ENCODE results near the gene ABCA2. TPM values are rescaled to one million over a fixed set of nuclear protein-coding genes. Genes with fewer than 3 reads are reported as not detected.
A peak's percentile ranks its signal among the peaks of the same experiment; 100 is the strongest.

Gene ABCA2
- total and polyA plus RNA-seq, 9 of the 15 experiments (the other 6 are each of a cell fraction or from before 2014, with no cell fraction given): 0.69 to 16.3 (median 6.1) TPM; not detected in 2

DNA sequence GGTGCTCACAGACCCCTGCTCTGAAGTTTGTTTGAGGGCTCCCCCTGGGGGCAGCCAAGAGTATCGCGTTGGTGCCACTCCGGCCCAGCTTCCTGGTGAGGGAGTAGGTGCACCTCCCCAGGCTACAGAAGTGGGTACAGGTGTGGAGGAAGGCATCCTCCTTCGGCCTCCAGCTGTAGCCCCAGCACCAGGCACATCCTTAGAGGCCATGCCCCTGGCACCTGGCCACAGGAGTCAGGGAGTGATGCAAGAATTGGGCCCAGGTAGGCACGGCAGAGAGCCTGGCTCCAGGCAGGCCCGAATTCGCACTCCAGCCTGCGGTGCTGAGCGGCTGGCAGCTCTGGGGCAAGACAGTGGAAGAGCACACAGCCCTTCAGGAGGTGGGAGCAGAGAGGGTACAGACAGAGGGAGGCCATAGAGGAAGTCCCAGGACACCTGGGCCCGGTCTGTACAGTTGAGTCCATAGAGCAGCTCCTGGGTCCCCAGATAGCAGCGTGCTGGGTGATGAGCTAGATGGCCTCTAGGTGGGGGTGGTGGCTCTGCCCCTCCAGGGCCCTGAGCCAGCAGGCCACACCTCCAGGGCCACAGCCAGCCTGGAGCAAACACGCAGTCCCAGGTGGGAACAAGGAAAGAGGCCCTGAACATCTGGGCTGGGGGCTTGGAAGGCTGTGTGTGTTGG, 40.0 kb upstream of the ABCA2 start (continued):
- TF ChIP-seq ZNF592 (IDR thresholded peaks at IDR 0.05): no peak
- TF ChIP-seq HDAC1 (IDR thresholded peaks at IDR 0.05): peak in 1 of 2 experiments; percentile 23; a peak in 1 of 4 replicates
- TF ChIP-seq ZNF639 (CRISPR knock-in tag; conservative IDR thresholded peaks at IDR 0.05 in 1 of 2, IDR thresholded peaks at IDR 0.05 in 1 of 2): no peak
- TF ChIP-seq ZEB2 (IDR thresholded peaks at IDR 0.05): 0 out of 2 replicates have a peak, but pooled peaks have one; percentile 59
- peak; percentile 76 to 89 (median 84) for TF ChIP-seq CTCF (IDR thresholded peaks at IDR 0.05 in 2 of 3, conservative IDR thresholded peaks at IDR 0.05 in 1 of 3; ENCODE audit: insufficient read depth in 2 of 3, low read depth in 1 of 3, low read length in 3 of 3)
- no peak for TF ChIP-seq SAP30 (IDR thresholded peaks at IDR 0.05; ENCODE audit: borderline replicate concordance, insufficient read depth, low read depth, low read length, poor library complexity, severe bottlenecking)
- TF ChIP-seq CEBPG (CRISPR knock-in tag; IDR thresholded peaks at IDR 0.05): peak; percentile 79
- TF ChIP-seq CEBPG (tag; conservative IDR thresholded peaks at IDR 0.05 in 1 of 2, IDR thresholded peaks at IDR 0.05 in 1 of 2): no peak
- TF ChIP-seq E2F4 (CRISPR knock-in tag; IDR thresholded peaks at IDR 0.05; ENCODE audit: low read depth): no peak
- no peak for TF ChIP-seq BRCA1 (IDR thresholded peaks at IDR 0.05)
- no peak for TF ChIP-seq BRCA1 (CRISPR knock-in tag; IDR thresholded peaks at IDR 0.05)
- TF ChIP-seq ZNF780A (CRISPR knock-in tag; IDR thresholded peaks at IDR 0.05): no peak
- TF ChIP-seq THRAP3 (IDR thresholded peaks at IDR 0.05; ENCODE audit: borderline replicate concordance): no peak
- no peak for TF ChIP-seq MEIS2 (IDR thresholded peaks at IDR 0.05; ENCODE audit: partially characterized antibody)
- 0 out of 4 replicates have a peak, but pooled peaks of 1 of the 2 experiments have one; percentile 14 for TF ChIP-seq RCOR1 (IDR thresholded peaks at IDR 0.05; ENCODE audit: borderline replicate concordance in 1 of 2, low read depth in 2 of 2, low read length in 2 of 2)
- TF ChIP-seq, protein P1, sequence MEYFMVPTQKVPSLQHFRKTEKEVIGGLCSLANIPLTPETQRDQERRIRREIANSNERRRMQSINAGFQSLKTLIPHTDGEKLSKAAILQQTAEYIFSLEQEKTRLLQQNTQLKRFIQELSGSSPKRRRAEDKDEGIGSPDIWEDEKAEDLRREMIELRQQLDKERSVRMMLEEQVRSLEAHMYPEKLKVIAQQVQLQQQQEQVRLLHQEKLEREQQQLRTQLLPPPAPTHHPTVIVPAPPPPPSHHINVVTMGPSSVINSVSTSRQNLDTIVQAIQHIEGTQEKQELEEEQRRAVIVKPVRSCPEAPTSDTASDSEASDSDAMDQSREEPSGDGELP (CRISPR knock-in tag; IDR thresholded peaks at IDR 0.05; ENCODE audit: borderline replicate concordance): peak; percentile 48; the same call in 1 of the 2 replicates
